Activated CD4-positive, alpha-beta T cell treated with anti-CD3 and anti-CD28 coated beads, Interleukin-2, amount 10 ng/mL, durations not matched to agents 24 days and 14 days (primary cell): ENCODE measurements around the gene PTPRD. TPM values are rescaled to one million over a fixed set of nuclear protein-coding genes. Genes with fewer than 3 reads are reported as not detected.

ENCODE experiments used
- DNase-seq: peaks from one replicate; pipeline ENCODE4 v3.0.0; 2022
- H3K27ac Mint-ChIP-seq: one replicate; pipeline ENCODE4 v1.8.0; 2022; ENCODE audit warnings: mild to moderate bottlenecking, mixed read lengths
- H3K27me3 Mint-ChIP-seq: one replicate; pipeline ENCODE4 v1.8.0; 2022; ENCODE audit warnings: mixed read lengths
- H3K36me3 Mint-ChIP-seq: one replicate; pipeline ENCODE4 v1.8.0; 2022; ENCODE audit warnings: low read depth, mild to moderate bottlenecking, mixed read lengths
- H3K4me1 Mint-ChIP-seq: one replicate; pipeline ENCODE4 v1.8.0; 2021; ENCODE audit warnings: mixed read lengths
- H3K4me3 Mint-ChIP-seq: one replicate; pipeline ENCODE4 v1.8.0; 2022; ENCODE audit warnings: mild to moderate bottlenecking, moderate library complexity, mixed read lengths
- H3K9me3 Mint-ChIP-seq: one replicate; pipeline ENCODE4 v1.8.0; 2021; ENCODE audit warnings: mixed read lengths
- intact Hi-C: fragments of 100-400 bp; cut with micrococcal nuclease; formaldehyde crosslinking; loops from one replicate; pipeline ENCODE4 v1.15.1; 2023
- total RNA-seq: library from RNA; stranded (reverse); gene quantifications from 2 replicates; pipeline ENCODE4 v1.2.3, GENCODE V29; 2022

Gene PTPRD
- total RNA-seq, 1 donor from 2014 or later: not detected

GRCh38 chr9:8533681-8534080, 2079.1 kb downstream of the PTPRD start:
- Mint-ChIP-seq H3K36me3 (no peaks in the 10 kb centered on the region), H3K27ac (no peak overlapping the region), H3K27me3 (no peaks in the 10 kb centered on the region), H3K4me3 (no peak overlapping the region), H3K9me3 (no peaks in the 10 kb centered on the region), H3K4me1 (no peaks in the 10 kb centered on the region)
- intact Hi-C loops: no loop called here
- no peak for DNase-seq

- DNase-seq: no peak
- Mint-ChIP-seq H3K27me3 (no peaks in the 10 kb centered on the region), H3K27ac (no peak overlapping the region), H3K4me3 (no peak overlapping the region), H3K9me3 (no peaks in the 10 kb centered on the region), H3K36me3 (no peaks in the 10 kb centered on the region), H3K4me1 (no peaks in the 10 kb centered on the region)
- intact Hi-C loops: no loop called here
These were observed 2080.9 kb downstream of the PTPRD start for GRCh38 chr9:8531826-8532415.

DNA sequence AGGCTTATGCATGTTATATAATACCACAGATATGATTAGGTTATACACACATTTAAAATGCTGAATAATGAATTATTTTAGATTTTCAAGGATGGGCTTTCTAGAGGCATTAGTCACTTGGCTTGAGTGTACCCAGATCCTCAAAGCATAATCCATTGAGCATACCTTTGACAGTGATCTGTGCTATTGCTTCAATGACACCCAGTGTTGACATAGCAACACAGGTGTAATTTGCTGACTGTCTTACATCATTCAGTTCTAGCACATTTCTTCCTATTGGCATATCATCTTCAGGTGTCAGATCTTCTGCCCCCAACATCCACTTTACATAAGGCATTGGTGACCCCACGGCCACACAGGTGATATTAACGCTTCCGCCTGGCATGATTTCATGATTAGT, 2091.7 kb downstream of the PTPRD start:
- intact Hi-C loops: no loop called here
- Mint-ChIP-seq H3K4me3 (no peak overlapping the region), H3K4me1 (no peaks in the 10 kb centered on the region), H3K27ac (no peak overlapping the region), H3K9me3 (no peaks in the 10 kb centered on the region), H3K36me3 (no peaks in the 10 kb centered on the region), H3K27me3 (no peaks in the 10 kb centered on the region)
- DNase-seq: no peak

DNA sequence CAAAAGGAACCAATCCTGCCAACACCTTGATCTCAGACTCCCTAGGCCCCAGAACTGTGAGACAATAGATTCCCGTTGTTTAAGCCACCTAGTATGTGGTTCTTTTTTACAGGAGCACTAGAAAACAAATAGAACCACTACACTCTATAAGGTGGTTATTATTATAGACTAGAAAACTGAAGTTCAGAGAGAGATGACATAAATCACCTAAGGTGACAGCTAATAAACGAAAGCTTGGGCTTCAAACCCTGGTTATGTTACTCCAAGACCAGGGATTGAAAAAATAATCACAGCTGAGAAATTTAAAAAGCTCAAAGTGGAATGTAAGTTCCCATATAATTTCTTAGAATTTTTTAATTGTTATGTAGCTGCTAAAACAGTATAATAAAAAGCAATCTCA, 2097.1 kb downstream of the PTPRD start:
- no peaks in the 10 kb centered on the region for H3K4me1 Mint-ChIP-seq
- no peaks in the 10 kb centered on the region for H3K9me3 Mint-ChIP-seq
- intact Hi-C loops: no loop called here
- H3K27me3 Mint-ChIP-seq: no peaks in the 10 kb centered on the region
- H3K27ac Mint-ChIP-seq: no peak overlapping the region
- no peaks in the 10 kb centered on the region for H3K36me3 Mint-ChIP-seq
- H3K4me3 Mint-ChIP-seq: no peak overlapping the region
- no peak for DNase-seq

GRCh38 chr9:8514760-8515159, 2098.0 kb downstream of the PTPRD start:
- H3K27ac Mint-ChIP-seq: no peak overlapping the region
- no peak for DNase-seq
- no peak overlapping the region for H3K4me3 Mint-ChIP-seq
- H3K9me3 Mint-ChIP-seq: no peaks in the 10 kb centered on the region
- intact Hi-C loops: no loop called here
- no peaks in the 10 kb centered on the region for H3K36me3 Mint-ChIP-seq
- no peaks in the 10 kb centered on the region for H3K27me3 Mint-ChIP-seq
- no peaks in the 10 kb centered on the region for H3K4me1 Mint-ChIP-seq

- no peaks in the 10 kb centered on the region for H3K4me1 Mint-ChIP-seq
- intact Hi-C loops: no loop called here
- H3K36me3 Mint-ChIP-seq: no peaks in the 10 kb centered on the region
- H3K27ac Mint-ChIP-seq: no peak overlapping the region
- no peaks in the 10 kb centered on the region for H3K27me3 Mint-ChIP-seq
- H3K4me3 Mint-ChIP-seq: no peak overlapping the region
- DNase-seq: no peak
- no peaks in the 10 kb centered on the region for H3K9me3 Mint-ChIP-seq
These were observed 2104.0 kb downstream of the PTPRD start for GRCh38 chr9:8508671-8509290.

DNA sequence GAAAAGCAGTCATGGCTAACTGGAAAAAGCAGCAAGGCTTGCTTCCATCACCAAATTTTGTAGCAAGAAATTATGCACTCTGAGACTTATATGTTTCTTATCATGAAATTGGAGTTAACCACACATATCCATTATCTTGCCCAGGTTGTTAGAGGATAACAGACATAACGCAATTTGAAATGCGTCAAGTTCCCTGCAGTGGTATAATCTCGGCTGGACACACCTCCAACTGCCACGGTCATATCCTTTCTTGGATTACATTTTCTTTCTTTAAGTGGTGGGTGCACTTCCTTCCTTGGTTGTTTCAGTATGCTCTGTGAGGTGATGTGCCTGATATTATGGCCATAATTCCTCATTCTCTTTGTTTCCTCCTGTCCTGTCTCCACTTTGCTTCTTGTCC, 2118.2 kb downstream of the PTPRD start:
- no peaks in the 10 kb centered on the region for H3K27me3 Mint-ChIP-seq
- H3K4me3 Mint-ChIP-seq: no peak overlapping the region
- intact Hi-C loops: no loop called here
- no peaks in the 10 kb centered on the region for H3K36me3 Mint-ChIP-seq
- H3K9me3 Mint-ChIP-seq: no peaks in the 10 kb centered on the region
- H3K4me1 Mint-ChIP-seq: no peaks in the 10 kb centered on the region
- DNase-seq: no peak
- H3K27ac Mint-ChIP-seq: no peak overlapping the region

- H3K27ac Mint-ChIP-seq: no peak overlapping the region
- no peaks in the 10 kb centered on the region for H3K4me1 Mint-ChIP-seq
- H3K36me3 Mint-ChIP-seq: no peaks in the 10 kb centered on the region
- H3K9me3 Mint-ChIP-seq: no peaks in the 10 kb centered on the region
- intact Hi-C loops: no loop called here
- no peak overlapping the region for H3K4me3 Mint-ChIP-seq
- no peak for DNase-seq
- no peaks in the 10 kb centered on the region for H3K27me3 Mint-ChIP-seq
These were observed 2120.1 kb downstream of the PTPRD start for GRCh38 chr9:8492679-8493078.

DNA sequence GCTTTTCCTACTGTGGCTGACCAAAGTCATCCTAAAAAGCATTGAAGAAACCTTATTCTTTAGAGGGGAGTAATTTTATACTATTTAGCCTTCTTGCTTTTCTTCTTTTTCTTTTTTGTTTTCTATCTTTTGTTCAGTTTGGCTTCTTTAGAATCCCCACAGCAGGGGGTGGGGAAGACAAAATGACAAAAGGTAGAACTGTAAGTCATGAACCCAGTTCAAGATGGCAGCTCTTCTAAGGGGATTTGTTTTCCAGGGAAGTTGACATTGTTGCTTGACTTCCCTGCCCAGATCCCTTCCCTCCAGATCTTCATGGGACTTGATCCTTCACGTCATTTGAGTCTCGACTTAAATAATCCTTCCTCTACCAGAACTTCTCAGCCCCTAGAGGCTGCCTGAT, 2120.8 kb downstream of the PTPRD start:
- H3K27me3 Mint-ChIP-seq: no peaks in the 10 kb centered on the region
- H3K4me1 Mint-ChIP-seq: no peaks in the 10 kb centered on the region
- intact Hi-C loops: no loop called here
- no peak overlapping the region for H3K27ac Mint-ChIP-seq
- no peak overlapping the region for H3K4me3 Mint-ChIP-seq
- DNase-seq: no peak
- no peaks in the 10 kb centered on the region for H3K9me3 Mint-ChIP-seq
- no peaks in the 10 kb centered on the region for H3K36me3 Mint-ChIP-seq

- no peak for DNase-seq
- H3K36me3 Mint-ChIP-seq: no peaks in the 10 kb centered on the region
- no peak overlapping the region for H3K4me3 Mint-ChIP-seq
- H3K27me3 Mint-ChIP-seq: no peaks in the 10 kb centered on the region
- no peaks in the 10 kb centered on the region for H3K4me1 Mint-ChIP-seq
- intact Hi-C loops: no loop called here
- no peak overlapping the region for H3K27ac Mint-ChIP-seq
- no peaks in the 10 kb centered on the region for H3K9me3 Mint-ChIP-seq
These were observed 2121.2 kb downstream of the PTPRD start for GRCh38 chr9:8491563-8491962.

DNA sequence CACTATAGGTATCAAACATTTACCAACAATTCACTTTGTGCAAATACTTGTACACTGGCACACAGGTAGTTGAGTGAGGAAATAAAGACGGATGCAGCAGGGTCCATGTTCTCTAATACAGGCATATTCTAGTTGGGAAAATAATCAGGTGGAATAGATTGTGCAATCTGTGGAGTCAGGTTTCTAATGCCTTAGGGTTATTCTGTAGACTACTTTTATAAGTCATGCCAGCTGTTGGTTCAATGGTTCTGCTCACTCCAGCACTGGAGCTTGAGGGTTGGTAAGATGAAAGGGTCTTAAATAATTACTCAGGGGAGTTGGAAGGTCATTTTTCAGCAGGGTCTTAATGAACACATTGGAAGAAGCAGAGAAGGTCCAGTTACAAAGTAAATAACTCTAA, 2123.0 kb downstream of the PTPRD start:
- Mint-ChIP-seq H3K27ac (no peak overlapping the region), H3K27me3 (no peaks in the 10 kb centered on the region), H3K4me1 (no peaks in the 10 kb centered on the region), H3K9me3 (no peaks in the 10 kb centered on the region), H3K4me3 (no peak overlapping the region), H3K36me3 (no peaks in the 10 kb centered on the region)
- no peak for DNase-seq
- intact Hi-C loops: no loop called here

GRCh38 chr9:8486095-8486494, 2126.7 kb downstream of the PTPRD start:
- intact Hi-C loops: no loop called here
- Mint-ChIP-seq H3K4me3 (no peak overlapping the region), H3K27ac (no peak overlapping the region), H3K4me1 (no peaks in the 10 kb centered on the region), H3K9me3 (no peaks in the 10 kb centered on the region), H3K27me3 (no peaks in the 10 kb centered on the region), H3K36me3 (no peaks in the 10 kb centered on the region)
- no peak for DNase-seq

- Mint-ChIP-seq H3K4me1 (no peaks in the 10 kb centered on the region), H3K27me3 (no peaks in the 10 kb centered on the region), H3K36me3 (no peaks in the 10 kb centered on the region), H3K27ac (no peak overlapping the region), H3K4me3 (no peak overlapping the region), H3K9me3 (no peaks in the 10 kb centered on the region)
- no peak for DNase-seq
- intact Hi-C loops: no loop called here
These were observed 2128.1 kb downstream of the PTPRD start for GRCh38 chr9:8484597-8485191.

GRCh38 chr9:8477450-8477849, 2135.4 kb downstream of the PTPRD start:
- Mint-ChIP-seq H3K4me3 (no peak overlapping the region), H3K27me3 (no peaks in the 10 kb centered on the region), H3K27ac (no peak overlapping the region), H3K36me3 (no peaks in the 10 kb centered on the region), H3K4me1 (no peaks in the 10 kb centered on the region), H3K9me3 (no peaks in the 10 kb centered on the region)
- DNase-seq: no peak
- intact Hi-C loops: no loop called here

DNA sequence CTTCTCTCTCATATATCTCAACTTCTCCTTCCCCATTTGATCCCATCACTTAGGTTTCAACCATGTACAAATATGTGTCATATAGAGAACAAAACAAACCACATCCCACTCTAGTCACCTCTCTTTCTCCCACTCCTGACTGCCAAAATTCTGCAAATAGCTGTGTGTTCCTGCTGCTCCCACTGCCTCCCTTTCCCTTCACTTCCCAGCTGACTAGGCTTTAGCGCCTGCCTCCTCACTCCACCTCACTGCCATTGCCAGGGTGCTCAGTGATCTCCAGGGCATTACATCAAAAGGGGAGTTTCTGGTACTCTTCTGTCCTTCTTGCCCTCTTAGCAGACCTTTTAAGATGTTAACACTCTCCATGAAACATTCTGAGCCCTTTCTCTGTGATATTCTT, 2137.9 kb downstream of the PTPRD start:
- no peak for DNase-seq
- H3K27me3 Mint-ChIP-seq: no peaks in the 10 kb centered on the region
- intact Hi-C loops: no loop called here
- no peaks in the 10 kb centered on the region for H3K9me3 Mint-ChIP-seq
- no peak overlapping the region for H3K27ac Mint-ChIP-seq
- no peaks in the 10 kb centered on the region for H3K36me3 Mint-ChIP-seq
- no peaks in the 10 kb centered on the region for H3K4me1 Mint-ChIP-seq
- H3K4me3 Mint-ChIP-seq: no peak overlapping the region
